ENCODE data around the gene ENO2. TPM values are rescaled to one million over a fixed set of nuclear protein-coding genes. Genes with fewer than 3 reads are reported as not detected.
A peak's percentile ranks its signal among the peaks of the same experiment; 100 is the strongest.

The ENO2 gene
- total RNA-seq, 3 donors from 2014 or later, result 5.0 to 16.1 (median 11.1) TPM

- Histone ChIP-seq H3K27ac (peak overlapping the region; percentile 99), H3K36me3 (no peaks in the 10 kb centered on the region), H3K4me1 (peaks cover 7 to 52% of the 10 kb centered on the region in 2 donors), H3K4me3 (peak overlapping the region; percentile 94 to 96 (median 95)), H3K9me3 (no peaks in the 10 kb centered on the region), H3K27me3 (no peaks in the 10 kb centered on the region)
- DNase-seq (ENCODE audit: low spot score in 2 of 2), result no peak
- intact Hi-C loops (cut with DNase I; ENCODE audit: low total_unique reads), result no loop called here
- TF ChIP-seq POLR2AphosphoS5 (IDR thresholded peaks at IDR 0.05), result no peak
- TF ChIP-seq, protein P1, sequence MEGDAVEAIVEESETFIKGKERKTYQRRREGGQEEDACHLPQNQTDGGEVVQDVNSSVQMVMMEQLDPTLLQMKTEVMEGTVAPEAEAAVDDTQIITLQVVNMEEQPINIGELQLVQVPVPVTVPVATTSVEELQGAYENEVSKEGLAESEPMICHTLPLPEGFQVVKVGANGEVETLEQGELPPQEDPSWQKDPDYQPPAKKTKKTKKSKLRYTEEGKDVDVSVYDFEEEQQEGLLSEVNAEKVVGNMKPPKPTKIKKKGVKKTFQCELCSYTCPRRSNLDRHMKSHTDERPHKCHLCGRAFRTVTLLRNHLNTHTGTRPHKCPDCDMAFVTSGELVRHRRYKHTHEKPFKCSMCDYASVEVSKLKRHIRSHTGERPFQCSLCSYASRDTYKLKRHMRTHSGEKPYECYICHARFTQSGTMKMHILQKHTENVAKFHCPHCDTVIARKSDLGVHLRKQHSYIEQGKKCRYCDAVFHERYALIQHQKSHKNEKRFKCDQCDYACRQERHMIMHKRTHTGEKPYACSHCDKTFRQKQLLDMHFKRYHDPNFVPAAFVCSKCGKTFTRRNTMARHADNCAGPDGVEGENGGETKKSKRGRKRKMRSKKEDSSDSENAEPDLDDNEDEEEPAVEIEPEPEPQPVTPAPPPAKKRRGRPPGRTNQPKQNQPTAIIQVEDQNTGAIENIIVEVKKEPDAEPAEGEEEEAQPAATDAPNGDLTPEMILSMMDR (IDR thresholded peaks at IDR 0.05), result no peak
- TF ChIP-seq POLR2A (IDR thresholded peaks at IDR 0.05), result peak; percentile 15
These were observed 15.4 kb downstream of the ENO2 start for GRCh38 chr12:6929466-6930452.

DNA sequence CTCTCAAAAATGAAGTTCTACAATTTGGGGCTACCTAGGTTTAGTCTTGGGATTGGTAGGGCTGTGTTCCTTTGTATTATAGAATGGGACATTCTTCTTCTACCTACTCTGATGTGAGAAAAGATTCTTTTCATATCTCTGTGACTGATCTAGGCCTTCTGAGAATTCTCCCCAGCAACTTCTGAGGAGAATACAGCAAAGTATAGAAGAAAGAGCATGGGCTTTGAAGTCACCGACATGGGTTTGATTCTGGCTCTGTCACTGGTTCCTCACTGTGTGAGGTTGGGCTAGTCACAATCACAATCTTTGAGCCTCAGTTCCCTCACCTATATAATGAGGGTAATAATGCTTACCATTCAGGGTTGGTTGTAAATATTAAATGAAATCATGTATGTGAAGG lies 18.4 kb downstream of the ENO2 start:
- Histone ChIP-seq H3K4me1 (peaks cover 0 to 42% of the 10 kb centered on the region in 2 donors), H3K36me3 (no peaks in the 10 kb centered on the region), H3K4me3 (no peak overlapping the region), H3K27me3 (no peaks in the 10 kb centered on the region), H3K9me3 (no peaks in the 10 kb centered on the region), H3K27ac (peak overlapping the region; percentile 81 to 99)
- no peak for DNase-seq (ENCODE audit: low spot score in 2 of 2)
- TF ChIP-seq POLR2A (IDR thresholded peaks at IDR 0.05) (no peak), POLR2AphosphoS5 (IDR thresholded peaks at IDR 0.05) (no peak)
- TF ChIP-seq, protein P1 (IDR thresholded peaks at IDR 0.05), result no peak
- intact Hi-C loops (cut with DNase I; ENCODE audit: low total_unique reads), result no loop called here

DNA sequence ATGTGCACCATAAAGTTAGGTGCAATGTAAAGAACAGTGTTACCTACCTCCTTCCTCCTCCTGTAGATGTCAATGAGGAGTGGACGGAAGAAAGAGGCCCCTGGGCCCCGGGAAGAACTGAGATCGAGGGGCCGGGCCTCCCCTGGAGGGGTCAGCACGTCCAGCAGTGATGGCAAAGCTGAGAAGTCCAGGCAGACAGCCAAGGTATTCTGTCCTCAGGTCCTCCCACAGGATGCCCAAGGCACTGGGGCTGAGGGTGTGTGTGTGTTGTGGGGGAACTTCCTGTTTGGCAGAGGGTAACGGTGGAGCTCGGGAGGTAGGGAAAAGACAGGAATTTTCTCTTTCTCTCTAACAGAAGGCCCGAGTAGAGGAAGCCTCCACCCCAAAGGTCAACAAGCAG lies 19.7 kb downstream of the ENO2 start:
- intact Hi-C loops (cut with DNase I; ENCODE audit: low total_unique reads), result no loop called here
- Histone ChIP-seq H3K36me3 (no peaks in the 10 kb centered on the region), H3K4me3 (peak overlapping the region in 2 of 3 donors; percentile 3 to 9), H3K27ac (peak overlapping the region; percentile 81 to 99), H3K9me3 (no peaks in the 10 kb centered on the region), H3K27me3 (no peaks in the 10 kb centered on the region), H3K4me1 (peaks cover 8 to 50% of the 10 kb centered on the region in 2 donors)
- TF ChIP-seq, protein P1 (IDR thresholded peaks at IDR 0.05), result no peak
- TF ChIP-seq POLR2A (IDR thresholded peaks at IDR 0.05) (no peak), POLR2AphosphoS5 (IDR thresholded peaks at IDR 0.05) (no peak)
- peak in 1 of 2 donors; percentile 67 for DNase-seq (ENCODE audit: low spot score in 2 of 2)

DNA sequence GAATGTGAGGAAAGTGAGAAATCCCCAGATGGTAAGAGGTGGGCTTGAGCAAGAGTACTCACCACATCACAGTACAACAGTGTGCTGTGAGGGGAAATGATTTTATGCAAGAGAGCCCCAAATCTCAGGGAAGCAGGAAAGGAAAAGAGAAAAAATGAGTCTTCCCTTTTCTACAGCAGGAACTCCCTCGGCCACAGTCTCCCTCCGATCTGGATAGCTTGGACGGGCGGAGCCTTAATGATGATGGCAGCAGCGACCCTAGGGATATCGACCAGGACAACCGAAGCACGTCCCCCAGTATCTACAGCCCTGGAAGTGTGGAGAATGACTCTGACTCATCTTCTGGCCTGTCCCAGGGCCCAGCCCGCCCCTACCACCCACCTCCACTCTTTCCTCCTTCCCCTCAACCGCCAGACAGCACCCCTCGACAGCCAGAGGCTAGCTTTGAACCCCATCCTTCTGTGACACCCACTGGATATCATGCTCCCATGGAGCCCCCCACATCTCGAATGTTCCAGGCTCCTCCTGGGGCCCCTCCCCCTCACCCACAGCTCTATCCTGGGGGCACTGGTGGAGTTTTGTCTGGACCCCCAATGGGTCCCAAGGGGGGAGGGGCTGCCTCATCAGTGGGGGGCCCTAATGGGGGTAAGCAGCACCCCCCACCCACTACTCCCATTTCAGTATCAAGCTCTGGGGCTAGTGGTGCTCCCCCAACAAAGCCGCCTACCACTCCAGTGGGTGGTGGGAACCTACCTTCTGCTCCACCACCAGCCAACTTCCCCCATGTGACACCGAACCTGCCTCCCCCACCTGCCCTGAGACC lies 21.2 kb downstream of the ENO2 start:
- intact Hi-C loops (cut with DNase I; ENCODE audit: low total_unique reads), result no loop called here
- DNase-seq (ENCODE audit: low spot score in 2 of 2), result no peak
- peak overlapping the region; percentile 96 to 99 for H3K27ac ChIP-seq
- H3K9me3 ChIP-seq, result no peaks in the 10 kb centered on the region
- no peaks in the 10 kb centered on the region for H3K36me3 ChIP-seq
- no peaks in the 10 kb centered on the region for H3K27me3 ChIP-seq
- H3K4me3 ChIP-seq, result no peak overlapping the region
- H3K4me1 ChIP-seq, result peaks cover 8 to 46% of the 10 kb centered on the region in 2 donors
- TF ChIP-seq, protein P1 (IDR thresholded peaks at IDR 0.05), result no peak
